Liver (tissue), 3 donors: ENCODE results near the gene MCL1.

ENCODE experiments used
- ATF3 ChIP-seq: IDR thresholded peaks from 2 replicates; pipeline ENCODE4 v1.6.1; 2016; ENCODE audit warnings: antibody characterized with exemption
- EGR1 ChIP-seq, 2 donors: IDR thresholded peaks; 2 replicates each; pipeline ENCODE4 v1.6.1; 2016 to 2018; ENCODE audit warnings: antibody characterized with exemption in 2 of 2, low read depth in 2 of 2
- JUND ChIP-seq, 2 donors: IDR thresholded peaks; 2 replicates each; pipeline ENCODE4 v1.6.1; 2016; ENCODE audit warnings: antibody characterized with exemption in 2 of 2
- MAX ChIP-seq: IDR thresholded peaks from 2 replicates; pipeline ENCODE4 v1.6.1; 2016; ENCODE audit warnings: antibody characterized with exemption
- NR2F2 ChIP-seq: IDR thresholded peaks from 2 replicates; pipeline ENCODE4 v1.6.1; 2016; ENCODE audit warnings: antibody characterized with exemption
- RAD21 ChIP-seq, 2 donors: IDR thresholded peaks; 2 replicates each; pipeline ENCODE4 v1.6.1; 2016; ENCODE audit warnings: antibody characterized with exemption in 2 of 2, mild to moderate bottlenecking in 2 of 2
- TF ChIP-seq, protein P1 (sequence below): fragments of 150-350 bp; IDR thresholded peaks from 2 replicates; pipeline ENCODE4 v1.5.1; 2017; ENCODE audit warnings: improper control_type of control experiment, low read depth, low read length; ENCODE audit not compliant: missing input control
- donor health status: healthy.
- donor health status: healthy.

DNA sequence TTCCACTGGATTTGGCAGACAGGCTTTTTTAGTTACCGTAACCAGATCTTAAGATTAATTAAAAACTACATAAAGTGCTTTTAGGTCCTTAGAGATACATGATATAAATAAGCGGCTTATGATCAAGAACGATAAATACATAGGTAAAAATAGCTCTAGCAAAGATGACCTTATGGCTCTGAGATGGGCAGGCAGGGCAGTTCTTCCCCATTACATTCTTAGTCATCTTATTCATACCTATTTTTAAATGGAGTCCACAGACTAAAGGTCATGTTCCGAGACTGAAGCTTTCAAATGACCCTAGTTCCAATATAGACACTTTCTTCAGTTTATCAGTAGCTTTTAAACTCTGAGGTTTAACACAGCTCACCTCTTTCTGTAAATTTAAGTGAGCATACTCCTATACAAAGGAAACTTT, 4.3 kb downstream of the MCL1 start:
- TF ChIP-seq, protein P1, sequence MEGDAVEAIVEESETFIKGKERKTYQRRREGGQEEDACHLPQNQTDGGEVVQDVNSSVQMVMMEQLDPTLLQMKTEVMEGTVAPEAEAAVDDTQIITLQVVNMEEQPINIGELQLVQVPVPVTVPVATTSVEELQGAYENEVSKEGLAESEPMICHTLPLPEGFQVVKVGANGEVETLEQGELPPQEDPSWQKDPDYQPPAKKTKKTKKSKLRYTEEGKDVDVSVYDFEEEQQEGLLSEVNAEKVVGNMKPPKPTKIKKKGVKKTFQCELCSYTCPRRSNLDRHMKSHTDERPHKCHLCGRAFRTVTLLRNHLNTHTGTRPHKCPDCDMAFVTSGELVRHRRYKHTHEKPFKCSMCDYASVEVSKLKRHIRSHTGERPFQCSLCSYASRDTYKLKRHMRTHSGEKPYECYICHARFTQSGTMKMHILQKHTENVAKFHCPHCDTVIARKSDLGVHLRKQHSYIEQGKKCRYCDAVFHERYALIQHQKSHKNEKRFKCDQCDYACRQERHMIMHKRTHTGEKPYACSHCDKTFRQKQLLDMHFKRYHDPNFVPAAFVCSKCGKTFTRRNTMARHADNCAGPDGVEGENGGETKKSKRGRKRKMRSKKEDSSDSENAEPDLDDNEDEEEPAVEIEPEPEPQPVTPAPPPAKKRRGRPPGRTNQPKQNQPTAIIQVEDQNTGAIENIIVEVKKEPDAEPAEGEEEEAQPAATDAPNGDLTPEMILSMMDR = no peak
- TF ChIP-seq JUND (IDR thresholded peaks at IDR 0.05) (no peak), EGR1 (IDR thresholded peaks at IDR 0.05; ENCODE audit: low read depth in 2 of 2) (no peak), RAD21 (IDR thresholded peaks at IDR 0.05) (no peak), ATF3 (no peak), NR2F2 (no peak), MAX (no peak)
